Nephron (organoid): ENCODE data around the gene MIP.
"Not testable (repeated sequence)": the region's sequence is repeated elsewhere in the genome, so short reads cannot be mapped to it uniquely, and the experiment has no call there.

Experiments used
- H3K27ac Mint-ChIP-seq, 3 experiments: 2 replicates each; pipeline ENCODE4 v1.8.0; 2020; ENCODE audit warnings: mixed read lengths in 3 of 3, mild to moderate bottlenecking in 2 of 3, moderate library complexity in 1 of 3
- H3K27me3 Mint-ChIP-seq: 2 replicates; pipeline ENCODE4 v1.8.0; 2021; ENCODE audit warnings: low read depth, mild to moderate bottlenecking, moderate library complexity, mixed read lengths
- H3K36me3 Mint-ChIP-seq: 2 replicates; pipeline ENCODE4 v1.8.0; 2020; ENCODE audit warnings: low read depth, mixed read lengths
- H3K4me1 Mint-ChIP-seq: 2 replicates; pipeline ENCODE4 v1.8.0; 2020; ENCODE audit warnings: mixed read lengths
- H3K4me3 Mint-ChIP-seq, 3 experiments: 2 replicates each; pipeline ENCODE4 v1.8.0; 2020; ENCODE audit warnings: mild to moderate bottlenecking in 3 of 3, mixed read lengths in 3 of 3, moderate library complexity in 2 of 3
- H3K9me3 Mint-ChIP-seq: 2 replicates; pipeline ENCODE4 v1.8.0; 2020; ENCODE audit warnings: mixed read lengths
- TF ChIP-seq, protein P1 (sequence below), 3 experiments: fragments of 200-600 bp; sonication (generic); IDR thresholded peaks; one replicate each; pipeline ENCODE4 v1.5.0; 2021; ENCODE audit warnings: antibody characterized with exemption in 3 of 3; ENCODE audit not compliant: unreplicated experiment in 3 of 3

MIP gene

DNA sequence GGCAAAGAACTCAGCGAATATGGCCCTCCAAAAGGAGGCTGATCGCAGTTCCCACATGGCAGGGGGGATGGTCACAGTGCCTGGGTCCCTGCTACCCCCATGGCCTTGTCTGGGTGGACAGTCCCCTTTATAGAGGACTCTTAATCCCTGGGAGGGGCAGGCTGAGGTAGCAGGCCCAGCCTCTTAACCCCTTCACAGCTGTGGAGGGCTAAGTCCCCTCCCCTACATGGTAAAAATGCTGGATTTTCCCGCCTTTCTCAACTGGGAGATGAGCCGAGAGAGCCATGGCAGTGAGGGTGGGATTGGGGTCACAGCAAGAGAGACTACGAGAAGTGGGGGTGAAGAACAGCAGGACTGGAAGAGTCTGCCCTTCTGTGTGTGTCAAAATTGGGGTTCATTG is at the start of gene MIP:
TSS of gene MIP (minus strand) at position 101 of the 400 bp plus-strand sequence. CDS start at position 57, 44 bp downstream.
- H3K9me3 Mint-ChIP-seq, result no peaks in the 10 kb centered on the region
- no peaks in the 10 kb centered on the region for H3K27me3 Mint-ChIP-seq
- TF ChIP-seq, protein P1, sequence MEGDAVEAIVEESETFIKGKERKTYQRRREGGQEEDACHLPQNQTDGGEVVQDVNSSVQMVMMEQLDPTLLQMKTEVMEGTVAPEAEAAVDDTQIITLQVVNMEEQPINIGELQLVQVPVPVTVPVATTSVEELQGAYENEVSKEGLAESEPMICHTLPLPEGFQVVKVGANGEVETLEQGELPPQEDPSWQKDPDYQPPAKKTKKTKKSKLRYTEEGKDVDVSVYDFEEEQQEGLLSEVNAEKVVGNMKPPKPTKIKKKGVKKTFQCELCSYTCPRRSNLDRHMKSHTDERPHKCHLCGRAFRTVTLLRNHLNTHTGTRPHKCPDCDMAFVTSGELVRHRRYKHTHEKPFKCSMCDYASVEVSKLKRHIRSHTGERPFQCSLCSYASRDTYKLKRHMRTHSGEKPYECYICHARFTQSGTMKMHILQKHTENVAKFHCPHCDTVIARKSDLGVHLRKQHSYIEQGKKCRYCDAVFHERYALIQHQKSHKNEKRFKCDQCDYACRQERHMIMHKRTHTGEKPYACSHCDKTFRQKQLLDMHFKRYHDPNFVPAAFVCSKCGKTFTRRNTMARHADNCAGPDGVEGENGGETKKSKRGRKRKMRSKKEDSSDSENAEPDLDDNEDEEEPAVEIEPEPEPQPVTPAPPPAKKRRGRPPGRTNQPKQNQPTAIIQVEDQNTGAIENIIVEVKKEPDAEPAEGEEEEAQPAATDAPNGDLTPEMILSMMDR (IDR thresholded peaks at IDR 0.05; ENCODE audit: unreplicated experiment in 3 of 3), result no peak
- no peaks in the 10 kb centered on the region for H3K36me3 Mint-ChIP-seq
- peaks cover 26% of the 10 kb centered on the region for H3K4me1 Mint-ChIP-seq
- H3K27ac Mint-ChIP-seq, result no peak within 1 kb of the TSS
- no peak within 1 kb of the TSS for H3K4me3 Mint-ChIP-seq

DNA sequence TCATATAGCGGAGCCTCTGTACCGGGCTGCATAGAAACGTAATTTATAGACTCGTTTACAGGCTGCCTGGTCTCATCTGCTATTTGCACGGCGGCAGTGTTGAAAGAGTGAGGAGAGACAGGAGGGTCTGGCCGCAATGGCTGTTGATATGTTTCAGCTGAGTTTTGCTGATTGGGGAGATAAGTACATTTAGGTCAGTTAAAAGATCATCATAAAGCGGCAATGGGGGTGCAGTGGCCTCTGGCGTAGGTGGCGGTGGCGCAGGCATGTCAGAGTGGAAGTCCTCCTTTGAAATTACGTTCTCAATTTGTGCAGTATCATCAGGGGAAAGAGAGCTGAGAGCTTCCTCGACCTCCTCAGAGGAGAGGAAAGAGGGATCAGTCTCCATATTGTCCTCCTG is 45.4 kb upstream of the MIP start:
- not testable (repeated sequence) for H3K27ac Mint-ChIP-seq, H3K36me3 Mint-ChIP-seq, H3K9me3 Mint-ChIP-seq, H3K4me1 Mint-ChIP-seq, H3K4me3 Mint-ChIP-seq
- peaks cover 37% of the 10 kb centered on the region for H3K27me3 Mint-ChIP-seq

DNA sequence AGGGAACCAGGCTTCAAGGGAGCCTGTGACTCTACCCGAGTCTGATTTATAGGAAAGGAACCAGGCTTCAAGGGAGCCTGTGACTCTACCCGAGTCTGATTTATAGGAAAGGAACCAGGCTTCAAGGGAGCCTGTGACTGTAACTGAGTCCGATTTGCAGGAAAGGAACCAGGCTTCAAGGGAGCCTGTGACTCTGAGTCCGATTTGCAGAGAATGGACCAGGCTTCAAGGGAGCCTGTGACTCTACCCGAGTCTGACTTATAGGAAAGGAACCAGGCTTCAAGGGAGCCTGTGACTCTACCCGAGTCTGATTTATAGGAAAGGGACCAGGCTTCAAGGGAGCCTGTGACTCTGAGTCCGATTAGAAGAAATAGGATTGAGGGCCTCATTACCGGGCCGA is 45.0 kb upstream of the MIP start:
- H3K4me1 Mint-ChIP-seq, H3K4me3 Mint-ChIP-seq, H3K9me3 Mint-ChIP-seq, H3K27ac Mint-ChIP-seq, H3K36me3 Mint-ChIP-seq: not testable (repeated sequence)
- H3K27me3 Mint-ChIP-seq, result peaks cover 37% of the 10 kb centered on the region

DNA sequence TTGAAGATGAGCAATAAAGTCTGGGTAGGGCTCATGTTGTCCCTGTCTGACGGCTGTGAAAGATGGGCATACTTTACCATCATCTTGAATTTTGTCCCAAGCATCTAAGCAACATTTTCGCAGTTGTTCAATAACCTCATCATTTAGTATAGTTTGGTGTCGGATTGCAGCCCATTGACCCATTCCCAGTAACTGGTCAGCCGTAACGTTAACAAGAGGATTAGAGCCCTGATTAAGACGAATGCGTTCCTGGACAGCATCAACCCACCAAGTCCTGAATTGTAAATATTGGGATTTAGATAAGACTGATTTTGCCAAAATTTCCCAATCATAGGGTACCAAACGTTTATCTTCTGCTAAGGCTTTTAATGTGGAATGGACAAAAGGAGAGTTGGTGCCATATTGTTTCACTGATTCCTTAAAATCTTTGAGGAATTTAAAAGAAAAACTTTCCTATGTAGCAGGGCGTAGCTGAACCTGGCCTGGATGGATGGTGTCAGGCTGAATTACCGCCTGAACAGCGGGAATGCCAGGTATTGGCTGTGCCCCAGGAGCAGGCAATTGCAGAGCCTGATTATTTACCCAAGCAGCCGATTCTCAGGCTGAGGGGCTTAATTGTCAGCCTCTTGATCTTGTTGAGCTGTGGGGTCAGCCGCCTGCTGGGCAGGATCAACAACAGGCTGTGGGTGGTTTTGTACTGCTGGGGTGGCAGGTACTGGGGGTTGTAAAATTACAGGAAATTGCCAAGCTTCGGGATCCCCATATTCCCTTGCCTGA is 43.9 kb upstream of the MIP start:
- not testable (repeated sequence) for H3K27ac Mint-ChIP-seq, H3K4me1 Mint-ChIP-seq, H3K9me3 Mint-ChIP-seq, H3K4me3 Mint-ChIP-seq, H3K36me3 Mint-ChIP-seq
- peaks cover 37% of the 10 kb centered on the region for H3K27me3 Mint-ChIP-seq

DNA sequence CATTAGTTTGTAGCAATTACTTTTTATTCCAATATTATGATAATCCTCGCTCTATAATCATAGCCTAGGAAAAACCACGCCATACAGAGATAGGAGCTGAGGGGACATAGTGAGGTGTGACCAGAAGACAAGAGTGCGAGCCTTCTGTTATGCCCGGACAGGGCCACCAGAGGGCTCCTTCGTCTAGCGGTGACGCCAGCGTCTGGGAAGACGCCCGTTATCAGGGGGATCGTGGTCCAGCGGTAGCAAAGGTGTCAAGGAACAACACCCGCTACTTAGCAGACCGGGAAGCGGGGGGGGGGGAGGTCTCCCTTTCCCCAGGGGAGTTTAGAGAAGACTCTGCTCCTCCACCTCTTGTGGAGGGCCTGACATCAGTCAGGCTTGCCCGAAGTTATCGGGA is 42.2 kb upstream of the MIP start:
- peak overlapping the region; percentile 18 to 53 (median 46) for H3K4me3 Mint-ChIP-seq

DNA sequence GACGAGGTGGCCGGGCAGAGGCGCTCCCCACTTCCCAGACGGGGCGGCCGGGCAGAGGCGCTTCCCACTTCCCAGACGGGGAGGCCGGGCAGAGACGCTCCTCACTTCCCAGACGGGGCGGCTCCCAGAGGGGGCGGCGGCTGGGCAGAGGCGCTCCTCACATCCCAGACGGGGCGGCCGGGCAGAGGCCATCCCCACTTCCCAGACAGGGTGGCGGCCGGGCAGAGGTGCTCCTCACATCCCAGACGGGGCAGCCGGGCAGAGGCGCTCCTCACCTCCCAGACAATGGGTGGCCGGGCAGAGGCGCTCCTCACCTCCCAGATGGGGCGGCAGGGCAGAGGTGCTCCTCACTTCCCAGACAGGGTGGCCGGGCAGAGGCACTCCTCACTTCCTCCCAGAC is 40.0 kb upstream of the MIP start:
- H3K4me1 Mint-ChIP-seq, H3K9me3 Mint-ChIP-seq, H3K27ac Mint-ChIP-seq, H3K36me3 Mint-ChIP-seq, H3K4me3 Mint-ChIP-seq: not testable (repeated sequence)
- peaks cover 51% of the 10 kb centered on the region for H3K27me3 Mint-ChIP-seq

More for the DNA sequence above, 42.2 kb upstream of the MIP start:
- H3K9me3 Mint-ChIP-seq, H3K4me1 Mint-ChIP-seq, H3K27ac Mint-ChIP-seq, H3K36me3 Mint-ChIP-seq: not testable (repeated sequence)
- TF ChIP-seq, protein P1 (IDR thresholded peaks at IDR 0.05; ENCODE audit: unreplicated experiment in 3 of 3), result peak; percentile 37 to 49 (median 39)
- H3K27me3 Mint-ChIP-seq, result peaks cover 40% of the 10 kb centered on the region

- H3K27me3 Mint-ChIP-seq, result peaks cover 51% of the 10 kb centered on the region
- not testable (repeated sequence) for H3K4me3 Mint-ChIP-seq, H3K9me3 Mint-ChIP-seq, H3K36me3 Mint-ChIP-seq, H3K4me1 Mint-ChIP-seq, H3K27ac Mint-ChIP-seq
These were observed 39.6 kb upstream of the MIP start for GRCh38 chr12:56494106-56494415.

DNA sequence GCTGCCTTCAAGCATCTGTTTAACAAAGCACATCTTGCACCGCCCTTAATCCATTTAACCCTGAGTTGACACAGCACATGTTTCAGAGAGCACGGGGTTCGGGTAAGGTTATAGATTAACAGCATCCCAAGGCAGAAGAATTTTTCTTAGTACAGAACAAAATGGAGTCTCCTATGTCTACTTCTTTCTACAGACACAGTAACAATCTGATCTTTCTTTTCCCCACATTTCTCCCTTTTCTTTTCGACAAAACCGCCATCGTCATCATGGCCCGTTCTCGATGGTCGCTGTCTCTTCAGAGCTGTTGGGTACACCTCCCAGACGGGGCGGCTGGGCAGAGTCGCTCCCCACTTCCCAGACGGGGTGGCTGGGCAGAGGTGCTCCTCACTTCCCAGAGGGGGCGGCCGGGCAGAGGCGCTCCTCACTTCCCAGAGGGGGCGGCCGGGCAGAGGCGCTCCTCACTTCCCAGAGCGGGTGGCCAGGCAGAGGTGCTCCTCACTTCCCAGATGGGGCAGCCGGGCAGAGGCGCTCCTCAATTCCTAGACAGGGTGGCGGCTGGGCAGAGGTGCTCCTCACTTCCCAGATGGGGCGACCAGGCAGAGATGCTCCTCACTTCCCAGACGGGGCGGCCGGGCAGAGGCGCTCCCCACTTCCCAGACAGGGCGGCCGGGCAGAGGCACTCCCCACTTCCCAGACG is 39.1 kb upstream of the MIP start:
- not testable (repeated sequence) for H3K36me3 Mint-ChIP-seq, H3K27ac Mint-ChIP-seq, H3K9me3 Mint-ChIP-seq, H3K4me1 Mint-ChIP-seq, H3K4me3 Mint-ChIP-seq
- H3K27me3 Mint-ChIP-seq, result peaks cover 51% of the 10 kb centered on the region

GRCh38 chr12:56490360-56490759 is 35.9 kb upstream of the MIP start:
- Mint-ChIP-seq H3K27me3 (peaks cover 63% of the 10 kb centered on the region), H3K4me1 (peaks cover 10% of the 10 kb centered on the region), H3K9me3 (peaks cover 7% of the 10 kb centered on the region), H3K27ac (no peak overlapping the region), H3K4me3 (no peak overlapping the region), H3K36me3 (no peaks in the 10 kb centered on the region)
- TF ChIP-seq, protein P1 (IDR thresholded peaks at IDR 0.05; ENCODE audit: unreplicated experiment in 3 of 3), result no peak
